ENCODE results near the gene KRT71.

KRT71 gene

DNA sequence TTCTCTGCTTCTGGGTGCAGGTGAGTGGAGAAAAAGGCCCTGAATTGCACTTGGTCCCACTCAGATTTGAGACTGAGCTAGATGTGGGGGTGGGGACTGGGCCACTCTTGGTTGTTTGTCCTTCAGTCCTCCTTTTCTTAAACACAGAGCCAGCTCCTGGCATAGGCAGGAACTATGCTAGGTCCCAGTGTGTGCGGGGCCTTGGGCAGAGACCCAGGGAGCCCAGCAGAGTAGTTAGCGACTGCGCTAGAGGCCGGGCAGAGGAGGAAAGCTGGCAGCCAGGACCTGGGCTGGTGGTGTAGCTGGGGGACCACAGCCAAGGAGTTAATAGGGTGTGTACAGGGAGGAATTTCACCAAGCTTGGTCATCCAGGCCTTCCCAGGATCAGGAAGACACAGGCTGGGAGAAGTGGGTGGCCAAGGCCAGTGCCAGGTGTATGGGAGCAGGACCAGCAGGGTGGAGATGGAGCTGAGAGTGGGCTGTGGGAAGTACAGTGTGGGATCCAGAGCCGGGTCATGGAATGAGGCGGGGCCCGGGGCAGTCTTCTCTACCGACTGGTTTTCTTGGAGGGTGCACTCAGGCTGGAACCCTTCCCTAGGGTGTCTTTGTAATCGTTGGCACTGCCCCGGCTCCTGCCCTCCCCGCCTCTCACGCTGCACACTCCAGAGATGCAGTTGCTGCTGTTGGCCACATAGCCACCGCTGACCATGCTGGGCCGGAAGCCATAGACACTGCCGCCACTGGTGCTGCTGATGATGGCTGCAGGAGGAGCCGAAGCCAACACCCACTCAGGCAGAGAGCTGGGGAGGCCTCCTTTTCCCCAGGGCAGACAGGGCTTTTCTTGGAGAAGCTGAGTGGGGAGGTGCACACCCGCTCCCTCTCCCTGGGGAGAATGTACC is 8.7 kb downstream of the KRT71 start:
- Histone ChIP-seq H3K79me2 (no peaks in the 10 kb centered on the region), H3K36me3 (ENCODE audit: control insufficient read depth, insufficient read depth, low read length) (no peaks in the 10 kb centered on the region), H3K4me3 (ENCODE audit: low read depth, low read length) (no peak overlapping the region), H3K4me2 (ENCODE audit: low read length) (no peak overlapping the region), H3K27me3 (ENCODE audit: control insufficient read depth, insufficient read depth, low read length) (no peaks in the 10 kb centered on the region), H2AFZ (no peak overlapping the region), H3K9me3 (ENCODE audit: control insufficient read depth, low read length) (no peaks in the 10 kb centered on the region), H3K27ac (no peak overlapping the region), H3K9ac (no peak overlapping the region), H3K4me1 (no peaks in the 10 kb centered on the region)
- TF ChIP-seq, protein P1, sequence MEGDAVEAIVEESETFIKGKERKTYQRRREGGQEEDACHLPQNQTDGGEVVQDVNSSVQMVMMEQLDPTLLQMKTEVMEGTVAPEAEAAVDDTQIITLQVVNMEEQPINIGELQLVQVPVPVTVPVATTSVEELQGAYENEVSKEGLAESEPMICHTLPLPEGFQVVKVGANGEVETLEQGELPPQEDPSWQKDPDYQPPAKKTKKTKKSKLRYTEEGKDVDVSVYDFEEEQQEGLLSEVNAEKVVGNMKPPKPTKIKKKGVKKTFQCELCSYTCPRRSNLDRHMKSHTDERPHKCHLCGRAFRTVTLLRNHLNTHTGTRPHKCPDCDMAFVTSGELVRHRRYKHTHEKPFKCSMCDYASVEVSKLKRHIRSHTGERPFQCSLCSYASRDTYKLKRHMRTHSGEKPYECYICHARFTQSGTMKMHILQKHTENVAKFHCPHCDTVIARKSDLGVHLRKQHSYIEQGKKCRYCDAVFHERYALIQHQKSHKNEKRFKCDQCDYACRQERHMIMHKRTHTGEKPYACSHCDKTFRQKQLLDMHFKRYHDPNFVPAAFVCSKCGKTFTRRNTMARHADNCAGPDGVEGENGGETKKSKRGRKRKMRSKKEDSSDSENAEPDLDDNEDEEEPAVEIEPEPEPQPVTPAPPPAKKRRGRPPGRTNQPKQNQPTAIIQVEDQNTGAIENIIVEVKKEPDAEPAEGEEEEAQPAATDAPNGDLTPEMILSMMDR (IDR thresholded peaks at IDR 0.05) = no peak

- no peak overlapping the region for H3K9ac ChIP-seq
- H3K27me3 ChIP-seq (ENCODE audit: control insufficient read depth, insufficient read depth, low read length) = no peaks in the 10 kb centered on the region
- no peaks in the 10 kb centered on the region for H3K9me3 ChIP-seq (ENCODE audit: control insufficient read depth, low read length)
- H3K36me3 ChIP-seq (ENCODE audit: control insufficient read depth, insufficient read depth, low read length) = no peaks in the 10 kb centered on the region
- TF ChIP-seq, protein P1 (IDR thresholded peaks at IDR 0.05) = no peak
- no peaks in the 10 kb centered on the region for H3K4me1 ChIP-seq
- no peaks in the 10 kb centered on the region for H3K79me2 ChIP-seq
- no peak overlapping the region for H2AFZ ChIP-seq
- H3K27ac ChIP-seq = no peak overlapping the region
- no peak overlapping the region for H3K4me3 ChIP-seq (ENCODE audit: low read depth, low read length)
- no peak overlapping the region for H3K4me2 ChIP-seq (ENCODE audit: low read length)
Observed at GRCh38 chr12:52542785-52543318, 10.1 kb downstream of the KRT71 start.

DNA sequence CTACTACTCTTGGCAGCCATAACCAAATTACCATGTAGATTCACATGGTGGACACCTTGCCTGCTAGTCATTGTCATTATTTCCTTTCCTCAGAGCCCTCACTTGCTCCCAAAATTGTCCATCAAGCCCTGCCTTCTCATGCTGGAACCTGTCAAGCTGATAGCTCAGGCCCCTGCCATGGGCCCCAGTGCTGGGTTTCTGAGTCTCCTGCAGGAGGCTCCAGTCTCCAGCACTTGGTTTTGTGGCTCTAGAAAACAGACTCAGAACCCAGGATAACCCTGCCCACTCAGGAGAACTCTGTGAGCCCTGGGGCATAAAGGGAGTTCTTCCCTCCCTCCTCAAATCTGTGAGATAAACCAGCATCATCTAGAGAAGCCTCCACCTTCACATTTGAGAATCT is 10.8 kb downstream of the KRT71 start:
- H3K4me1 ChIP-seq = no peaks in the 10 kb centered on the region
- TF ChIP-seq, protein P1 (IDR thresholded peaks at IDR 0.05) = no peak
- no peaks in the 10 kb centered on the region for H3K9me3 ChIP-seq (ENCODE audit: control insufficient read depth, low read length)
- no peaks in the 10 kb centered on the region for H3K27me3 ChIP-seq (ENCODE audit: control insufficient read depth, insufficient read depth, low read length)
- H2AFZ ChIP-seq = no peak overlapping the region
- no peak overlapping the region for H3K9ac ChIP-seq
- no peak overlapping the region for H3K4me2 ChIP-seq (ENCODE audit: low read length)
- no peaks in the 10 kb centered on the region for H3K79me2 ChIP-seq
- no peak overlapping the region for H3K4me3 ChIP-seq (ENCODE audit: low read depth, low read length)
- H3K27ac ChIP-seq = no peak overlapping the region
- no peaks in the 10 kb centered on the region for H3K36me3 ChIP-seq (ENCODE audit: control insufficient read depth, insufficient read depth, low read length)

GRCh38 chr12:52541709-52542108 is 11.2 kb downstream of the KRT71 start:
- H3K36me3 ChIP-seq (ENCODE audit: control insufficient read depth, insufficient read depth, low read length) = no peaks in the 10 kb centered on the region
- no peak overlapping the region for H3K9ac ChIP-seq
- H3K4me2 ChIP-seq (ENCODE audit: low read length) = no peak overlapping the region
- TF ChIP-seq, protein P1 (IDR thresholded peaks at IDR 0.05) = no peak
- no peaks in the 10 kb centered on the region for H3K79me2 ChIP-seq
- H3K27me3 ChIP-seq (ENCODE audit: control insufficient read depth, insufficient read depth, low read length) = no peaks in the 10 kb centered on the region
- no peaks in the 10 kb centered on the region for H3K9me3 ChIP-seq (ENCODE audit: control insufficient read depth, low read length)
- H3K4me3 ChIP-seq (ENCODE audit: low read depth, low read length) = no peak overlapping the region
- no peak overlapping the region for H2AFZ ChIP-seq
- no peaks in the 10 kb centered on the region for H3K4me1 ChIP-seq
- H3K27ac ChIP-seq = no peak overlapping the region
